ENCODE data around the gene DTHD1.

The DTHD1 gene

GRCh38 chr4:36282503-36283030 lies 1.2 kb downstream of the DTHD1 start:
- no peak for DNase-seq (ENCODE audit: low read depth)
- H3K4me3 ChIP-seq (ENCODE audit: low read depth, low read length), result no peak overlapping the region
- no peak for TF ChIP-seq CTCF (conservative IDR thresholded peaks at IDR 0.05; ENCODE audit: low read depth, low read length)

- TF ChIP-seq CTCF (conservative IDR thresholded peaks at IDR 0.05; ENCODE audit: low read depth, low read length), result no peak
These were observed 2.6 kb downstream of the DTHD1 start for GRCh38 chr4:36283912-36284465.

GRCh38 chr4:36285784-36286480 lies 4.5 kb downstream of the DTHD1 start:
- no peak for TF ChIP-seq CTCF (conservative IDR thresholded peaks at IDR 0.05; ENCODE audit: low read depth, low read length)
- H3K4me3 ChIP-seq (ENCODE audit: low read depth, low read length), result no peak overlapping the region
- DNase-seq (ENCODE audit: low read depth), result no peak

More at GRCh38 chr4:36283912-36284465, 2.6 kb downstream of the DTHD1 start:
- H3K4me3 ChIP-seq (ENCODE audit: low read depth, low read length), result no peak overlapping the region
- no peak for DNase-seq (ENCODE audit: low read depth)

- DNase-seq (ENCODE audit: low read depth), result no peak
- no peak for TF ChIP-seq CTCF (conservative IDR thresholded peaks at IDR 0.05; ENCODE audit: low read depth, low read length)
- no peak overlapping the region for H3K4me3 ChIP-seq (ENCODE audit: low read depth, low read length)
These were observed 5.1 kb downstream of the DTHD1 start for GRCh38 chr4:36286481-36286871.

GRCh38 chr4:36288731-36289426 lies 7.5 kb downstream of the DTHD1 start:
- DNase-seq (ENCODE audit: low read depth), result no peak
- H3K4me3 ChIP-seq (ENCODE audit: low read depth, low read length), result no peak overlapping the region
- no peak for TF ChIP-seq CTCF (conservative IDR thresholded peaks at IDR 0.05; ENCODE audit: low read depth, low read length)

- no peak overlapping the region for H3K4me3 ChIP-seq (ENCODE audit: low read depth, low read length)
- no peak for TF ChIP-seq CTCF (conservative IDR thresholded peaks at IDR 0.05; ENCODE audit: low read depth, low read length)
- no peak for DNase-seq (ENCODE audit: low read depth)
These were observed 9.2 kb downstream of the DTHD1 start for GRCh38 chr4:36290641-36291040.
